Measurements from ENCODE around the gene MUC16.

DNA sequence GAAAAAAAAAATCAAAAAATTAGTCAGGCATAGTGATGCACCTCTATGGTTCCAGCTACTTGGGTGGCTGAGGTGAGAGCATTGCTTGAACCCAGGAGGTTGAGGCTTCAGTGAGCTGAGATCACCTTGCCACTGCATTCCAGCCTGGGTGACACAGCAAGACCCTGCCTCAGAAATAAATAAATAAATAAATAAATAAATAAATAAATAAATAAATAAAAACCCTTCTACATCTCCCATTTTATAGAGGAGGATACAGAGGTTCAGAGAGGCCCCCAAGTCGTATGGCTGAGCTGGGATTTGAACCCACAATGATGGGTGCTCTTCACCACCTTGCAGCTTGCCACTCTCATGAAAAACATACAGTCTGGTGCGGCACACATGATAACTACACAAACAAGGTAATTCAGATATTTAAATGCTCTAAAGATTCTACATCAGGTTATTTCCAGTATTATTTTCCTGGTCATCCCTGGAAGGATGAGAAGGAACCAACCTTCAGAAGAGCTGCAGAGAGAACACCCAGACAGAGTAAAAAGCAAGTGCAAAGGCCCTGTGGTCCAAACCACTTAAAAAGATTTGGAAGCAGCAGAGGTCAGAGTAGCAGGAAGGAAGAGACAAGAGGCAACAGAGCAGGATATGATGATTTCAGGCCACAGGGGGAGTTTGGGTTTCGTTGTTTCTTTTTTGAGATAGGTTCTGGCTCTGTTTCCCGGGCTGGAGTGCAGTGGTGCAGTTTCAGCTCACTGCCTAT lies 47.5 kb upstream of the MUC16 start:
- no peak for TF ChIP-seq POLR2AphosphoS5 (IDR thresholded peaks at IDR 0.05; ENCODE audit: low read depth, low read length)
- TF ChIP-seq POLR2A (IDR thresholded peaks at IDR 0.05; ENCODE audit: low read depth, low read length) = no peak

Data from GM12892 (cell line).